ENCODE data around the gene HAPLN2. TPM values are rescaled to one million over a fixed set of nuclear protein-coding genes. Genes with fewer than 3 reads are reported as not detected.

HAPLN2 gene
- 0.20 and 0.23 TPM in 2 replicates for total RNA-seq (2014; rRNA removed; shearing (Covaris generic))

GRCh38 chr1:156618853-156619581 lies at the start of gene HAPLN2:
HAPLN2 (plus strand) TSS chr1:156619415; CDS start chr1:156623491, 4,076 bp downstream.
- no peaks in the 10 kb centered on the region for H3K27me3 ChIP-seq

DNA sequence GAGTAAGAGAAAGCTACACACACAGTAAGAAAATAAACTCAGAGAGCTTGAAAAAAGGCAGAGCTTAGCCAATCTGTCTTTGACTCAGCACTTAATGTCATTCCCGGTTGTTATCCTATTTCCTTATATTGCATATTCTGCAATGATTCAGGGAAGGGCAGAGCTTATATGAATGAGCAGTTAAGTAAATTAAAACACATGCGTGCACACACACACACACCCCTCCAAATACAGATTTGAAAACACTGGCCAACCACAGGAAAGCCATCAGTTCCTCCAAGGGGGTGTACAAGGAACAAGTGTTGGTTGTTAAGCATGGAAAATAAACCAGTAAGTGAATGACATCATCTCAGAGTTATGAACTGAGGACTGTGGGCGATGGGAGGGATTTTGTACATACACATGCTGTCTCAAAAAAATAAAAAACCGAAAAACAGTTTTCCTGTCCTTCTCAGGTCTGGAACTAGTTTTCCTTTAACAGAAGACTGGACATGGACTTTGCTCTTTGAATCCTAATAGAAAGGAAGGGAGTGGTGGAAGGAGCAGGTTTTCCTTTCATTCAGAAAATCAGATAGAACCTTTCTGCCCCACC lies 47.9 kb upstream of the HAPLN2 start:
- H3K27me3 ChIP-seq, result 0 out of 2 replicates have a peak, but pooled peaks cover 2% of the 10 kb centered on the region
- H3K4me3 ChIP-seq, result peak overlapping the region; percentile 76
- H3K36me3 ChIP-seq, result no peaks in the 10 kb centered on the region
- H3K9me3 ChIP-seq (replicated peaks), result no peaks in the 10 kb centered on the region
- DNase-seq, result peak; percentile 28 to 52
- peak overlapping the region; percentile 56 for H3K27ac ChIP-seq
- H3K4me1 ChIP-seq, result no peaks in the 10 kb centered on the region

More at GRCh38 chr1:156618853-156619581, at the start of gene HAPLN2:
- H3K4me3 ChIP-seq, result no peak within 1 kb of the TSS
- H3K27ac ChIP-seq, result no peak within 1 kb of the TSS; the same call in 1 of the 2 replicates
- peak; percentile 46 to 72 for DNase-seq
- H3K36me3 ChIP-seq, result no peaks in the 10 kb centered on the region
- no peaks in the 10 kb centered on the region for H3K9me3 ChIP-seq (replicated peaks)
- H3K4me1 ChIP-seq, result peaks cover 27% of the 10 kb centered on the region

GRCh38 chr1:156571919-156572662 lies 47.1 kb upstream of the HAPLN2 start, which contains the start of gene IQGAP3:
IQGAP3 (minus strand) TSS chr1:156572565; CDS start chr1:156572529, 36 bp downstream.
- H3K4me1 ChIP-seq, result no peaks in the 10 kb centered on the region
- 0 out of 2 replicates have a peak, but pooled peaks cover 2% of the 10 kb centered on the region for H3K27me3 ChIP-seq
- no peaks in the 10 kb centered on the region for H3K9me3 ChIP-seq (replicated peaks)
- H3K4me3 ChIP-seq, result peak within 1 kb of the TSS; percentile 76
- H3K27ac ChIP-seq, result peak within 1 kb of the TSS; percentile 56
- DNase-seq, result peak; percentile 77 to 79
- H3K36me3 ChIP-seq, result no peaks in the 10 kb centered on the region

DNA sequence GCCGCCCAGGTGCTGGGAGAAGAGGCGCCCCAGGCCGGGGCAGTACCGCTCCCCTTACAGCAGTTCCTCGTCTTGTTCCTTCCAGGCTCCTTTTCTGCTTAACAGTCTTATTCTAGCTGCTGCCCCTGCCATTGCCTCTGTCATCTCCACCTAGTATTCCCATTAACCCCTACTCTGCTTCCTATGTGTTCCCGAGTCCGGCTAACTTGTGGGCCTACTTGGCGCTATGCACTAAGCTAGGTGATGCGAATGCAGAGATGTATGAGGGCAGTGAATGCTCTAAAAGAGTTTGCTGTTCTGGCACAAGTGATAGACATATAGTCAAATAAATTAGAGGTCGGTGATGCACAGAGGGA lies 46.6 kb upstream of the HAPLN2 start:
- H3K27ac ChIP-seq, result no peak overlapping the region
- DNase-seq, result no peak

GRCh38 chr1:156574039-156574633 lies 45.1 kb upstream of the HAPLN2 start:
- Histone ChIP-seq H3K4me3 (no peak overlapping the region), H3K36me3 (no peaks in the 10 kb centered on the region), H3K27me3 (0 out of 2 replicates have a peak, but pooled peaks cover 2% of the 10 kb centered on the region), H3K27ac (no peak overlapping the region), H3K4me1 (no peaks in the 10 kb centered on the region), H3K9me3 (replicated peaks) (no peaks in the 10 kb centered on the region)
- DNase-seq, result no peak

More for the DNA sequence above, 46.6 kb upstream of the HAPLN2 start:
- no peaks in the 10 kb centered on the region for H3K4me1 ChIP-seq
- no peaks in the 10 kb centered on the region for H3K9me3 ChIP-seq (replicated peaks)
- no peaks in the 10 kb centered on the region for H3K36me3 ChIP-seq
- H3K4me3 ChIP-seq, result peak overlapping the region; percentile 76
- 0 out of 2 replicates have a peak, but pooled peaks cover 2% of the 10 kb centered on the region for H3K27me3 ChIP-seq

GRCh38 chr1:156577550-156577949 lies 41.7 kb upstream of the HAPLN2 start:
- no peak for DNase-seq
- H3K27me3 ChIP-seq, result 0 out of 2 replicates have a peak, but pooled peaks cover 2% of the 10 kb centered on the region
- no peaks in the 10 kb centered on the region for H3K9me3 ChIP-seq (replicated peaks)
- H3K4me3 ChIP-seq, result no peak overlapping the region
- H3K4me1 ChIP-seq, result no peaks in the 10 kb centered on the region
- no peaks in the 10 kb centered on the region for H3K36me3 ChIP-seq
- H3K27ac ChIP-seq, result no peak overlapping the region

- H3K4me3 ChIP-seq, result no peak overlapping the region
- H3K27ac ChIP-seq, result no peak overlapping the region
- no peaks in the 10 kb centered on the region for H3K36me3 ChIP-seq
- no peaks in the 10 kb centered on the region for H3K4me1 ChIP-seq
- DNase-seq, result no peak
- H3K27me3 ChIP-seq, result 0 out of 2 replicates have a peak, but pooled peaks cover 2% of the 10 kb centered on the region
- no peaks in the 10 kb centered on the region for H3K9me3 ChIP-seq (replicated peaks)
Observed at GRCh38 chr1:156578055-156578454, 41.2 kb upstream of the HAPLN2 start.

- no peak for DNase-seq
- Histone ChIP-seq H3K27ac (no peak within 1 kb of the TSS), H3K4me1 (no peaks in the 10 kb centered on the region), H3K27me3 (no peaks in the 10 kb centered on the region), H3K9me3 (replicated peaks) (no peaks in the 10 kb centered on the region), H3K4me3 (no peak within 1 kb of the TSS), H3K36me3 (no peaks in the 10 kb centered on the region)
Observed at GRCh38 chr1:156579472-156579871, 39.7 kb upstream of the HAPLN2 start, which contains the start of gene TTC24. TTC24 (plus strand) TSS chr1:156579723; CDS start chr1:156581365, 1,642 bp downstream.

- H3K27ac ChIP-seq, result no peak overlapping the region
- no peaks in the 10 kb centered on the region for H3K27me3 ChIP-seq
- no peaks in the 10 kb centered on the region for H3K9me3 ChIP-seq (replicated peaks)
- no peaks in the 10 kb centered on the region for H3K36me3 ChIP-seq
- no peaks in the 10 kb centered on the region for H3K4me1 ChIP-seq
- no peak overlapping the region for H3K4me3 ChIP-seq
- peak; percentile 39 to 48 for DNase-seq
Observed at GRCh38 chr1:156581661-156582387, 37.4 kb upstream of the HAPLN2 start.

DNA sequence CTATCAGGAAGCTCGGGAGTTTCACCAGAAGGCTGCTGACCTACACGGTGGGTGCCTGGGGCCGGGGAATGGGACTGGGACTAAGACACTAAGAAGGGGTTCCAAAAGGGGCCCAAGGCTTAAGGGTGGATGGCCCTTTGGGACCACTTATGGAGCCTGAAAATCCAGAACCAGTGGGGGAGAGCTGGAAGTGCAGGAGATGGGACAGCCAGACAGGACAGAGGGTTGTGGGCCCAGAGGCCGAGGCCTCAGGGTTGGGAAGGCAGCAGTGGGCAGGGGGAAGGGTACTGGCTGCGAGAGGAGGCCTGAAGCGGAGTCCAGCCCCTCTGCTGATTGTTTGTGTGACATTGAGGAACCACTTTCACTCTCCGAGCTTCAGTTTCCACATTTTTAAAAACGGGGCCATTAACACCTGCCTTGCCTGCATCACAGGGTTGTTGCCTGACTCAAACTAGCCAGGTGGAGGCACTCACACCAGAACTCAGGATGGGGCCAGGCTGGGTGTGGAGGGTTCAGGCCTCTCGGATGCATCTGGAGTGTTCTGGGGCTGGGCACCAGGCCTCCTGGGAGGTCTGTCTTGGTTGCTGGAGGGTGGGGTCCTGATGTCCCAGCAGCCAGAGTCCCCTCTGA lies 36.7 kb upstream of the HAPLN2 start:
- no peak overlapping the region for H3K4me3 ChIP-seq
- no peaks in the 10 kb centered on the region for H3K4me1 ChIP-seq
- DNase-seq, result no peak
- no peaks in the 10 kb centered on the region for H3K36me3 ChIP-seq
- H3K9me3 ChIP-seq (replicated peaks), result no peaks in the 10 kb centered on the region
- no peaks in the 10 kb centered on the region for H3K27me3 ChIP-seq
- no peak overlapping the region for H3K27ac ChIP-seq

DNA sequence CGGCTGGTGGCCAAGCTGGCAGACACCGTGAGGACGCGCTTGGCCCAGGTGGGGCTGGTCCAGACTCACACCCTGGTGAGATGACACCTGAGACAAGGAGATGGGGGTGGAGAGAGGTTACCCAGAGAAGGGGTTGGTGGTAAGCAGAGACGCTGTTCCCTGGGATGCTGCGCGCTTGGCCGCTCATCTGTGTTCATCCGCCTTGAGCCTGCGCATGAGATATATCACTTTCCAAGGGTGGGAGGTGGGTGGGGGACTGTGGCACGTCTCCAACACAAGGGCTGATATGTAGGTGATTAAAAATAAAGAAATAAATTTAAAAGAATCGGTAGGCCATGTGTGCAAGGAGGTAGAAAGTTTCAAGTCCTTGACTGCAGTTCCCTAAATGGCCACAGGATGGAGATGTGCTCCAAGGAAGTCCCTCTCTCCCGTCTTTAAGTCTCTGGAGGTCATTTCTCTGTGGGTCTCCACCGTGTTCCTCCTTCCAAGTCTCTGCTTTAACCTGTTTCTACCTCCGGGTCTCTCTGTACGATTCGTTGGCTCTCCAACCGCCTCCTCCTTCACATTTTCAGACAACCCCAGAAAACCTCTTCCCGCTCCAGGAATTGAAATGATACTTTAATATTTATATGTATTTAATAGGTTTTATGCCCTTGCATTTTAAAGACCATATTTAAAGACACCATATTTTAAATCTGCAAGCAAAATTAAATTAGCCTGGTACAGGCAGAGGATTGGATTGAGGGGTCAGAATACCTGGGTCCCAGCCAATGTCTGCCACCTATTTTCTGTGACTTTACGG lies 35.2 kb upstream of the HAPLN2 start:
- Histone ChIP-seq H3K4me1 (no peaks in the 10 kb centered on the region), H3K27ac (no peak overlapping the region), H3K9me3 (replicated peaks) (no peaks in the 10 kb centered on the region), H3K27me3 (no peaks in the 10 kb centered on the region), H3K4me3 (no peak overlapping the region), H3K36me3 (no peaks in the 10 kb centered on the region)
- peak; percentile 50 to 78 for DNase-seq

DNA sequence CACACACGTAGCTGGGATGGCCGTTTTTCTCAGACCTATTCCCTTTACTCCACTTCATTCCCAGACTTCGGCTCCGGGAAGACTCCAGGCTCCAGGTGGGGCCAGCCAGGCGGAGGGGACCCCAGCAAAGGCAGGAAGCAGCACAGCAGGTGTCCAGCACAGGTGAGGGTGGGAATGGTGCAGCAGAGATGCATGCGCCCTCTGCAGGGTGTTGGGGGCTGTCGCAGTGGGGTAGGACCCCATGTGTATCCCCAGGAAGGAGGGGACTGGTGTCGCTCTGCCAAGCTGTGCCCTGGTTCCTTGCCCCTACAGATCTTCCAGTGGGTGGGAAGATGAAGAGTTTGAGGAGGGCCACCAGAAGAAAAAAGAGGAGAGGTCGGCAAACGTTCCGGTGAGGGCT lies 34.4 kb upstream of the HAPLN2 start:
- Histone ChIP-seq H3K36me3 (no peaks in the 10 kb centered on the region), H3K27ac (no peak overlapping the region), H3K4me3 (no peak overlapping the region), H3K27me3 (no peaks in the 10 kb centered on the region), H3K9me3 (replicated peaks) (no peaks in the 10 kb centered on the region), H3K4me1 (no peaks in the 10 kb centered on the region)
- peak; percentile 17 to 30 for DNase-seq

- Histone ChIP-seq H3K4me1 (no peaks in the 10 kb centered on the region), H3K4me3 (no peak overlapping the region), H3K27me3 (no peaks in the 10 kb centered on the region)
Observed at GRCh38 chr1:156586323-156586722, 32.9 kb upstream of the HAPLN2 start.

More at GRCh38 chr1:156586323-156586722, 32.9 kb upstream of the HAPLN2 start:
- Histone ChIP-seq H3K27ac (no peak overlapping the region), H3K36me3 (no peaks in the 10 kb centered on the region), H3K9me3 (replicated peaks) (no peaks in the 10 kb centered on the region)
- no peak for DNase-seq

All from SJCRH30 (cell line).